HL-60 (cell line): ENCODE results near the gene ANTXR1.

Experiments
- DNase-seq, 2 experiments: peaks; one replicate each; pipeline ENCODE4 v3.0.0-alpha.2; 2010 to 2020; ENCODE audit warnings: low read depth in 1 of 2, low spot score in 1 of 2
- H3K27ac ChIP-seq: fragments of 250-450 bp; sonication (Bioruptor Pico); replicated peaks from 2 replicates; pipeline ENCODE4 v1.5.1; 2020; ENCODE audit warnings: mild to moderate bottlenecking, moderate library complexity
- H3K27me3 ChIP-seq: fragments of 250-450 bp; sonication (Bioruptor Pico); 2 replicates; pipeline ENCODE4 v1.5.1; 2021; ENCODE audit warnings: mild to moderate bottlenecking, moderate library complexity; ENCODE audit not compliant: insufficient read depth, poor library complexity, severe bottlenecking
- H3K4me3 ChIP-seq: replicated peaks from 2 replicates; pipeline ENCODE4 v1.5.1; 2011; ENCODE audit warnings: mild to moderate bottlenecking, control low read depth, low read length; ENCODE audit not compliant: insufficient read depth
- CTCF ChIP-seq: IDR thresholded peaks from one replicate; pipeline ENCODE4 v1.5.1; 2011; ENCODE audit warnings: low read length, control low read depth, inconsistent platforms; ENCODE audit not compliant: insufficient read depth
- GABPA ChIP-seq: IDR thresholded peaks from 2 replicates; pipeline ENCODE4 v1.6.1; 2012; ENCODE audit warnings: low read depth
- POLR2AphosphoS5 ChIP-seq: IDR thresholded peaks from 2 replicates; pipeline ENCODE4 v1.6.1; 2012; ENCODE audit warnings: low read depth
- REST ChIP-seq: IDR thresholded peaks from 2 replicates; pipeline ENCODE4 v1.6.1; 2012; ENCODE audit warnings: low read depth; ENCODE audit not compliant: insufficient replicate concordance
- SPI1 ChIP-seq: IDR thresholded peaks from 2 replicates; pipeline ENCODE4 v1.6.1; 2012; ENCODE audit warnings: low read depth, mild to moderate bottlenecking, borderline replicate concordance

The ANTXR1 gene

GRCh38 chr2:69247583-69247982 lies 234.6 kb downstream of the ANTXR1 start:
- DNase-seq, result no peak
- no peak overlapping the region for H3K4me3 ChIP-seq
- no peak for TF ChIP-seq SPI1
- TF ChIP-seq REST, result no peak
- no peak for TF ChIP-seq CTCF
- no peak overlapping the region for H3K27ac ChIP-seq
- no peaks in the 10 kb centered on the region for H3K27me3 ChIP-seq

GRCh38 chr2:69248232-69248631 lies 235.3 kb downstream of the ANTXR1 start:
- no peak overlapping the region for H3K27ac ChIP-seq
- H3K27me3 ChIP-seq, result no peaks in the 10 kb centered on the region
- no peak overlapping the region for H3K4me3 ChIP-seq
- no peak for TF ChIP-seq CTCF
- DNase-seq, result no peak

- no peak for TF ChIP-seq POLR2AphosphoS5
- TF ChIP-seq SPI1, result no peak
- no peak for TF ChIP-seq REST
- no peak for TF ChIP-seq CTCF
- no peak for TF ChIP-seq GABPA
- H3K27ac ChIP-seq, result no peak overlapping the region
- H3K27me3 ChIP-seq, result no peaks in the 10 kb centered on the region
- no peak for DNase-seq
- no peak overlapping the region for H3K4me3 ChIP-seq
Measured at GRCh38 chr2:69250981-69251380, 238.0 kb downstream of the ANTXR1 start.

GRCh38 chr2:69251943-69252342 lies 239.0 kb downstream of the ANTXR1 start:
- TF ChIP-seq POLR2AphosphoS5 (no peak), REST (no peak), GABPA (no peak), SPI1 (no peak), CTCF (no peak)
- no peak overlapping the region for H3K4me3 ChIP-seq
- no peak for DNase-seq
- no peak overlapping the region for H3K27ac ChIP-seq
- H3K27me3 ChIP-seq, result no peaks in the 10 kb centered on the region
